GM18508 (cell line): Measurements from ENCODE around the gene CHAD.

ENCODE experiments used
- ATAC-seq: cut with Tn5 transposase; IDR thresholded peaks from one replicate; pipeline ENCODE4 v1.9.1; 2021; ENCODE audit warnings: moderate number of reproducible peaks; ENCODE audit not compliant: insufficient read depth, unreplicated experiment

Gene CHAD

GRCh38 chr17:50495217-50495823 lies 26.6 kb upstream of the CHAD start:
- ATAC-seq = no peak

- ATAC-seq = no peak
Observed at GRCh38 chr17:50493744-50494143, 25.1 kb upstream of the CHAD start.

GRCh38 chr17:50492214-50492613 lies 23.5 kb upstream of the CHAD start:
- ATAC-seq = no peak

- no peak for ATAC-seq
Observed at GRCh38 chr17:50491505-50491904, 22.8 kb upstream of the CHAD start.

GRCh38 chr17:50488880-50489279 lies 20.2 kb upstream of the CHAD start:
- ATAC-seq = no peak

- no peak for ATAC-seq
Observed at GRCh38 chr17:50487213-50488096, 18.8 kb upstream of the CHAD start.

GRCh38 chr17:50484386-50485155 lies 15.9 kb upstream of the CHAD start:
- ATAC-seq = no peak

- ATAC-seq = no peak
Observed at GRCh38 chr17:50483266-50483665, 14.6 kb upstream of the CHAD start.

GRCh38 chr17:50482516-50482915 lies 13.8 kb upstream of the CHAD start:
- ATAC-seq = no peak

- no peak for ATAC-seq
Observed at GRCh38 chr17:50482110-50482509, 13.4 kb upstream of the CHAD start.

GRCh38 chr17:50481648-50482047 lies 13.0 kb upstream of the CHAD start:
- no peak for ATAC-seq

- ATAC-seq = no peak
Observed at GRCh38 chr17:50480854-50481490, 12.3 kb upstream of the CHAD start.

GRCh38 chr17:50480142-50480764 lies 11.6 kb upstream of the CHAD start:
- no peak for ATAC-seq

GRCh38 chr17:50479522-50480141 lies 11.0 kb upstream of the CHAD start:
- ATAC-seq = no peak

GRCh38 chr17:50478391-50479381 lies 10.0 kb upstream of the CHAD start, which contains the start of gene RSAD1:
RSAD1 (plus strand) TSS chr17:50478860; CDS start chr17:50478885, 25 bp downstream.
- ATAC-seq = no peak

GRCh38 chr17:50477976-50478375 lies 9.3 kb upstream of the CHAD start:
- ATAC-seq = no peak

- no peak for ATAC-seq
Observed at GRCh38 chr17:50476545-50477315, 8.1 kb upstream of the CHAD start.
